MV-4-11 (cell line): ENCODE results near the gene INSIG1.
A peak's percentile ranks its signal among the peaks of the same experiment; 100 is the strongest.

Experiments
- DNase-seq: peaks from one replicate; lab custom pipeline; 2025; lab: John Stamatoyannopoulos, UW

Gene INSIG1

GRCh38 chr7:155327590-155328320 lies 30.1 kb downstream of the INSIG1 start:
- no peak for DNase-seq

DNA sequence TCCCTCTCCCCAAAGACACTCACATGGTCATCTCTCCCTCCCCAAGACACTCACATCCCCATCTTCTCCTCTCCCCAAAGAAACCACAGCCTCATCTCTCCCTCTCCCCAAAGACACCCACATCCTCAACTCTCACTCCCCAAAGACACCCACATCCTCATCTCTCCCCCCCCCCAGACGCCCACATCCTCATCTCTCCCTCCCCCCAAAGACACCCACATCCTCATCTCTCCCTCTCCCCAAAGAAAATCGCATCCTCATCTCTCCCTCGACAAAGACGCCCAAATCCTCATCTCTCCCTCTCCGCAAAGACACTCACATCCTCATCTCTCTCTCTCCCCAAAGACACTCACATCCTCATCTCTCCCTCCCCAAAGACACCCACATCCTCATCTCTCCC lies 31.5 kb downstream of the INSIG1 start:
- no peak for DNase-seq

DNA sequence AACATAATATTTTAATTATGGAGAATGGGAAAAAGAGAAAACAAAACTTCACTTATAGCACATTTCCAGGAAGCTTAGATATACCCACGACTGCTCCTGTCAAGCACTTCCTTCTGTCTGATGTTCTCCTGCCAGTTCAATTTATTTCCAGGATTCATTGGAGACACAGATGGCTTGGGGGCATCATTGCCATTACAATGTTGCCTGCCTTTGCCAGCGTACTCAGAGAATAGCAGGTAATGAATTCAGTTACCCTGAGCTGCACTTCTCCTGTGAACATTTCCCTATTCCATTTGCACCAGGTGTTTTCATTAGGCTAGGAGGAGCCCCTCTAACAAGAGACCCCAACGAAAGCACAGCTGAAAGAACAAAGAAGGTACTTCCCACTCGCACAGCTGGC lies 33.7 kb downstream of the INSIG1 start:
- no peak for DNase-seq

GRCh38 chr7:155333346-155334234 lies 35.9 kb downstream of the INSIG1 start:
- no peak for DNase-seq

GRCh38 chr7:155336812-155337602 lies 39.3 kb downstream of the INSIG1 start:
- DNase-seq: no peak

DNA sequence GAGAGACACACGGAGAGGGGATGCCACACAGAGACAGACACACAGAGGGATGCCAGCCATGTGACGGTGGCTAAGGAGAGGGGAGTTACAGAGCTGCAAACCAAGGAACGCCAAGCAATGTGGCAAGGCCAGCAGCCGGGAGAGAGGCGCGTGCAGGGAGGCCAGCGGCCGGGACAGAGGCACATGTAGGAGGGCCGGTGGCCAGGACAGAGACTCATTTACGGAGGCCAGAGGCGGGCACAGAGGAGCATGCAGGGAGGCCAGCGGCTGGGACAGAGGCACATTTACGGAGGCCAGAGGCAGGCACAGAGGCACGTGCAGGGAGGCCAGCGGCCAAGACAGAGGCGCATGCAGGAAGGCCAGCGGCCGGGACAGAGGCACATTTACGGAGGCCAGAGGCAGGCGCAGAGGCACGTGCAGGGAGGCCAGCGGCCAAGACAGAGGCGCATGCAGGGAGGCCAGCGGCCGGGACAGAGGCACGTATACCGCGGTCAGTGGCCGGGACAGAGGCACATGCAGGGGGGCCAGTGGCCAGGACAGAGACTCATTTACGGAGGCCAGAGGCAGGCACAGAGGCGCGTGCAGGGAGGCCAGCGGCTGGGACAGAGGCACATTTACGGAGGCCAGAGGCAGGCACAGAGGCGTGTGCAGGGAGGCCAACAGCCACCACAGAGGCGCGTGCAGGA lies 40.4 kb downstream of the INSIG1 start:
- DNase-seq: no peak

GRCh38 chr7:155338632-155339320 lies 41.1 kb downstream of the INSIG1 start:
- no peak for DNase-seq

DNA sequence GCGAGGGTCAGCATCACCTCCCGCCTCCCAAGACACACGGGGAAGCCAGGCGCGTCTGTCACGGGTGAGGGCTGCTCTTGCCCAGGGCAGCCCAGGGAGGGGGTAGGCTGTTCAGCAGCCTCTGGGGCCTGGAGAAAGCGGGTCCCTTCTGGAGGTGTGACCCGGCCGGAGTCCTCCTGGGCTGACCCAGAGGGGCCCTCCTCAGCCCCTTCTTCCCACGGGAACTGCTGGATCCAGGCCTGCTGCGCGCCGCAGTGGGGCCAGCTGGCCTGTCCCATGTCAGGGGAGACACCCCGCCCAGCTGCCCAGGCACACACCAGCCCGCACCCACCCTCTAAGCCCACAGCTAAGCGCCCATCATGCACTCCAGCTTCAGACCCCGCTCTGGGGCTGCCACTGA lies 41.8 kb downstream of the INSIG1 start:
- no peak for DNase-seq

DNA sequence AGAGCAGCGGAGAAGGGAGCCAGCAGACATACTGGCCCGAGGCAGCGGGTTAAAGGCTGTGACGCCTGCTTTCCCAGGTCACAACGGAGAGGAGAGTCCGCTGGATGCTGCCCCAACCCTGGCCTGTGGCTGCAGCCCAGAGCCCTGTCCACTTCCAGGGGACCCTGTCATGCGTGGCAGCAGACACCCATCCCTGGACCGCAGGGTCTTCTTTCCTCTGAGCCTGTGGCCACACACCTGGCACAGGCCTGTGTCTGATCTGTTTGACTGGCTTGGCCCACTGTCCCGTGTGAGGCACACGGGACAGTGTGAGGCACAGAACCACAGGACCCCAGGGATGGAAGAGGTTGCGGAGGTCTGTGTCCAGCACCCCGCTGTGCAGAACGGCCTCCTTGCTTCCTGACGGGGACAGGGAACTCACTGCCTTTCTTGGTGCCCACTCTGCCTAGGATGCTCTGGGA lies 42.4 kb downstream of the INSIG1 start:
- DNase-seq: no peak

DNA sequence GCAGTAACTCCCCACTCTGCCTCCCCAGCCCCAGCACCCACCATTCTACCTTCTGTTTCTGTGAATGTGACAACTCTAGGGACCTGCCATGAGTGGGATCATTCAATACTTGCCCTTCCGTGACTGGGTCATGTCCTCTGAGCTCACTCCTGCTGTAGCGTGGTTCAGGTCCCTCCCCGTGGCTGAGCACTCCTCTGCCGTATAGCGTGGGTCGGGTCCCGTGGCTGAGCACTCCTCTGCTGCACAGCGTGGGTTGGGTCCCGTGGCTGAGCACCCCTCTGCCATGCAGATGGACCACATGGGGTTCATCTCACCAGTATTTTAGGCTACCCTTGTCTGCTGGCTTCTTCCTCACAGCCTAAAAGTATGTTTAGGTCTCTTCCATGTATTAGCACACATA lies 43.0 kb downstream of the INSIG1 start:
- no peak for DNase-seq

GRCh38 chr7:155341463-155341983 lies 43.8 kb downstream of the INSIG1 start:
- no peak for DNase-seq

GRCh38 chr7:155342313-155342712 lies 44.6 kb downstream of the INSIG1 start:
- no peak for DNase-seq

- DNase-seq: no peak
These were observed 45.5 kb downstream of the INSIG1 start for GRCh38 chr7:155343150-155343549.

DNA sequence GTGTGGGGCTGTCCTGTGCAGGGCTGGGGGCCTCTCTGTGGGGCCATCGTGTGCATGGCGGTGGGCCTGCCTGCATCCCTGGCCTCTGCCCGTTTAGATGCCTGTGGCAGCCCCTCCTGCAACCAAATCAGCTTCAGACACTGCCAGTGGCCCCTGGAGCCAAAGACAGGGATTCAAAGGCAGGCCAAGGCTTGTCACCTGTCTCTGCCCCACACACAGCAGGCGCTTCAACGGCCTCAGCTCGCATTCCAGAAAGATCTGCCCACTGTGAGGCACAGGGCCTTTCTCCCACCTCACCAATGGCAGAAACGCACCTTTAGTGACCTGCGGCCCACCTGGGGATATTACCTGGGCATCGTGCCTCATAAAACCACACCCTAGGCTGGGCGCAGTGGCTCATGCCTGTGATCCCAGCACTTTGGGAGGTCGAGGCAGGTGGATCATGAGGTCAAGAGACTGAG lies 46.0 kb downstream of the INSIG1 start:
- DNase-seq: no peak

DNA sequence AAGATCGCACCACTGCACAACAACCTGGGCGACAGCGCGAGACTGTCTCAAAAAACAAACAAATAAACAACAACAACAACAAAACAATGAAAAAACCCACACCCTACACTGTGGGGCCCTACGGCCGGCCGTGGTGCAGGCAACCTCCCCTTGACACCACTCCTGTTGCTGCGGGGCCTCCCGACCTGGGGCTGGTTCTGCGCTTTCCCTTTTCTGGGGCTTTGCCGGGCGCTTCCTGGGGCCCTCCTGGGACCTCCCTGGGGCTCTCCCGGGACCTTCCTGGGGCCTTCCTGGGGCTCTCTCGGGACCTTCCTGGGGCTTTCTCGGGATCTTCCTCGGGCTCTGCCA lies 46.6 kb downstream of the INSIG1 start:
- no peak for DNase-seq

- peak; percentile 47 for DNase-seq
These were observed 47.1 kb downstream of the INSIG1 start for GRCh38 chr7:155344618-155345433.

DNA sequence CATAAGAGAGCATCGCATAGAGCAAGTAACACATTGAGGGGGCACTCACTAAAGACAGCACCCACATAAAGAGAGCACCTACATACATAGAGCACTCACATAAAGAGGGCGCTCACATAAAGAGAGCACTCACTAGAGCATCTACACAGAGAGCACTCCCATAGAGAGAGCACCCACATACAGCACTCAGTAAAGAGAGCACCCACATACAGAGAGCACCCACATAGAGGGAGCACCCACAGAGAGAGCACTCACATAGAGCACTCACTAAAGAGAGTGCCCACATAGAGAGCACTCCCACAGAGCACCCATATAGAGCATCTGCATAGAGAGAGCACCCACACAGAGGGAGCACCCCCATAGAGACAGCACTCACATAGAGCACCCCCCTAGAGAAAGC lies 47.8 kb downstream of the INSIG1 start:
- no peak for DNase-seq

DNA sequence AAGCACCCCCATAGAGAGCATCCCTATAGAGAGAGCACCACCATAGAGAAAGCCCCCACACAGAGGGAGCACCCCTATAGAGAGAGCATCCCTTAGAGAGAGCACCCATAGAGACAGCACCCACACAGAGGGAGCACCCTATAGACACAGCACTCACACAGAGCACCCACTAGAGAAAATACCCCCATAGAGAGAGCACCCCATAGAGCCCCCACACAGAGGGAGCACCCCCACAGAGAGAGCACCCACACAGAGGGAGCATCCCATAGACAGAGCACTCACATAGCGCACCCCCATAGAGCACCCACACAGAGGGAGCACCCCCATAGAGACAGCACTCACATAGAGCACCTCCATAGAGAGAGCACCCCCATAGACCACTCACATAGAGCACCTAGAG lies 48.6 kb downstream of the INSIG1 start:
- DNase-seq: no peak

DNA sequence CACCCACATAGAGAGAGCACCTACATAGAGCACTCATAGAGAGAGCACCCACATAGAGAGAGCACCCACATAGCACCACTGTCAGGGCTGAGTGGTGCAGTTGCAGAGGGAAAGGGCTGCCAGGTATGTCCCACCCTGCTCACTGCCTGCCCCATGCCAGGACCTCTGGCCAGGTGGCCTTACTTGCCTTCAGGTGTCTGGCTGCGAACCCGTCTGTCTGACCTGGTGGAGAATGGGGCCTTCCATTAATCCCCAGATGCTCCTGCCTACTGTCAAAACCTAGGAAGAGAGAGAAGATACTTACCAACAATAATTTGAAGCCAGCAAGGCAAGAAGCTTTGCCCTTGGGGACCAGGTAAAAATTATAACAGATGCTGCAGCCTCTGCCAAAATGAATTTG lies 51.1 kb downstream of the INSIG1 start:
- DNase-seq: no peak
